Epithelial cell of proximal tubule (primary cell): ENCODE data around the gene SHISA4. TPM values are rescaled to one million over a fixed set of nuclear protein-coding genes. Genes with fewer than 3 reads are reported as not detected.

Source experiments
- DNase-seq: peaks from one replicate; pipeline ENCODE4 v3.0.0-alpha.2; 2011; ENCODE audit warnings: low read depth
- H3K4me3 ChIP-seq: 2 replicates; pipeline ENCODE4 v1.5.1; 2011; ENCODE audit warnings: low read depth, mild to moderate bottlenecking, low read length
- total RNA-seq: library from RNA; depleted of rRNA; stranded (reverse); fragments of >200 nt; gene quantifications from 2 replicates; pipeline ENCODE4 v1.2.3, GENCODE V29; 2015
- TF ChIP-seq, protein P1 (sequence below): conservative IDR thresholded peaks from 2 replicates; pipeline ENCODE4 v1.5.1; 2012; ENCODE audit warnings: low read depth, mild to moderate bottlenecking, low read length

SHISA4 gene
- total RNA-seq, 1 donor from 2014 or later = 22.4 TPM

DNA sequence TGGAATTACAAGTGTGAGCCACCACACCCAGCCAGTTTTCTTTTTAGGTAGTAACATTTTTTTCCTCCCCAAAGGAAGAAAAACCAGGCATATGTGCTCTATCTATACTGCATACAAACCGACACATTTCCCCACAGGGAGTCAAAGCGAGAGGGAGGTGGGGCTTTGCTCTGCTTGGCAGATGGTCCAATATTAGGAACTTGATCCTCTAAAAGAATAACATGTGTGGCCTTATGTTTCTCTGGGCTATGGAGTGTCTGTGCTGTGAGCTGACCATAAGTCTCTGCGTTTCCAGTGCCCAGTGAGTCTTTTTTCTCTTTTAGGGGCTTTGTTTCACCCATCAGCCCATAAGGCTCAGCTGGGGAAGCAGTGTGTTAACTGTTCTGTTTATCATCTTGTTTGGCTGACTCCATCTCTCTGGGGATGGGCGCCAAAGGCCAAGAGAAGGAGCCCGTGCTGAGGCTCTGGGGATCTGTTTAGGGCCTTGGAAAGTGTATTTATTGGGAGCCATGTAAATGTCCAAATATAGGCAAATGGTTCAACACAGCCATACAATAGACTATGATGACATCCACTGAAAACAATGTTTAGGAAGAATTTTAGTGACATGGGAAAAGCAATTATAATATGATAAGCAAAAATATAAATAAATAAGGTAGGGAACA, 37.4 kb downstream of the SHISA4 start:
- DNase-seq = no peak
- H3K4me3 ChIP-seq = no peak overlapping the region
- TF ChIP-seq, protein P1, sequence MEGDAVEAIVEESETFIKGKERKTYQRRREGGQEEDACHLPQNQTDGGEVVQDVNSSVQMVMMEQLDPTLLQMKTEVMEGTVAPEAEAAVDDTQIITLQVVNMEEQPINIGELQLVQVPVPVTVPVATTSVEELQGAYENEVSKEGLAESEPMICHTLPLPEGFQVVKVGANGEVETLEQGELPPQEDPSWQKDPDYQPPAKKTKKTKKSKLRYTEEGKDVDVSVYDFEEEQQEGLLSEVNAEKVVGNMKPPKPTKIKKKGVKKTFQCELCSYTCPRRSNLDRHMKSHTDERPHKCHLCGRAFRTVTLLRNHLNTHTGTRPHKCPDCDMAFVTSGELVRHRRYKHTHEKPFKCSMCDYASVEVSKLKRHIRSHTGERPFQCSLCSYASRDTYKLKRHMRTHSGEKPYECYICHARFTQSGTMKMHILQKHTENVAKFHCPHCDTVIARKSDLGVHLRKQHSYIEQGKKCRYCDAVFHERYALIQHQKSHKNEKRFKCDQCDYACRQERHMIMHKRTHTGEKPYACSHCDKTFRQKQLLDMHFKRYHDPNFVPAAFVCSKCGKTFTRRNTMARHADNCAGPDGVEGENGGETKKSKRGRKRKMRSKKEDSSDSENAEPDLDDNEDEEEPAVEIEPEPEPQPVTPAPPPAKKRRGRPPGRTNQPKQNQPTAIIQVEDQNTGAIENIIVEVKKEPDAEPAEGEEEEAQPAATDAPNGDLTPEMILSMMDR = no peak

DNA sequence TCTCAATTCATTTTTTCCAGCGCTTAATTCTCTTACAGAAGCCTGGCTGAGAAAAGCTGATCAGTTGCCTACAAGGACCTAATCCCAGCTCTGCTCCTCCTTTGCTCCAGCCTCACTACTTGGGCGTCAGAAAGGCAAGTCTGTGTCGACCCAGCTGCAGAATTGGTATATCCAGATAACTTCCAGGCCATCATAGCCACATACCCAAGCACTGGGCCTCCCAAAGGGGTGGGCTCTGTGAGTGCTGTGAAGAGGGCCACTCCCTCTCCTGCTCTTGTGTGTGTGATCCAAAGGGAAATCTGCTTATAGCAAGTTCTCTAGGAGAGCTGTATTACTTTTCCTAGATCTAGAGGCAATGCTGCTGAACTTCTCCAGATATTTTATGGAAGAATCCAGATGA, 39.6 kb downstream of the SHISA4 start:
- no peak for DNase-seq
- H3K4me3 ChIP-seq = no peak overlapping the region
- TF ChIP-seq, protein P1 = no peak

DNA sequence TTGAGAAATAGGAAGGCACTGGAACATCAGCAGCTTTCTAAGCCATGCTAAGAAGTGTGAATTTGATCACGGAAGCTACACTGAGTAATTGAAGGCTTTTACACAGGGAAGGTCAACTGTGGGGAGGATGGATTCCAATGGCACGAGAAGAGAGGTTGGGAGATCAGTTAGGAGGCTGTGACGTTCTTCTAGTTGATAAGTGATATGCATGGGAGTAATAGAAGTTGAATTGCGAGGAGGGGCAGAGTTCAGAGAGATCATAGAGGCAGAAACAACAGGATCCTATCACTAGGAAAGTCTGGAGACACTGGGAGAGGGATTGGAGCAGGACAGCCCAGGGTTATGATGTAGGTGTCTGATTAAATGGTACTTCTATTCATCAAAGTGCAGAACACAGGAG, 41.4 kb downstream of the SHISA4 start:
- no peak for DNase-seq
- TF ChIP-seq, protein P1 = no peak
- H3K4me3 ChIP-seq = no peak overlapping the region

DNA sequence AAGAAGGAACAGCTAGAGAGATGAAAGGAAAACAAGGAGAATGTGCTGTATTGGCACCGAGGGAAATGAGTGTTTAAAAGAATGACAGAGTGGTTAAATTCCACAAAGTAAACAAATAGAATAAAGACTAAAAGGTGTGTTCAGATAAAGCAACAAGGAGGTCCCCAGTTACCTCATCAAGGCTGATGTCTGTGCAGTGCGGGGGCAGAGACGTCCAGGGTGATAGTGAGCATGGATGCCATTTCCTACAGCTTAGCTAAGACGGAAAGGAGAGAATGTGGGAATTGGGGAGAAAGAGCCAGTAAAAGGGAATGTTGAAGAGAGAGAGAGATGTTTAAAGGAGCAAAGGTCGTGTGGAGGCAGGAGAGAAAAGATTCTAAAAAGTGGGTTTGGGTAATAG, 42.1 kb downstream of the SHISA4 start:
- no peak for DNase-seq
- no peak overlapping the region for H3K4me3 ChIP-seq
- TF ChIP-seq, protein P1 = no peak

- no peak for DNase-seq
- TF ChIP-seq, protein P1 = no peak
- H3K4me3 ChIP-seq = no peak overlapping the region
These were observed 45.2 kb downstream of the SHISA4 start for GRCh38 chr1:201933840-201934430.

DNA sequence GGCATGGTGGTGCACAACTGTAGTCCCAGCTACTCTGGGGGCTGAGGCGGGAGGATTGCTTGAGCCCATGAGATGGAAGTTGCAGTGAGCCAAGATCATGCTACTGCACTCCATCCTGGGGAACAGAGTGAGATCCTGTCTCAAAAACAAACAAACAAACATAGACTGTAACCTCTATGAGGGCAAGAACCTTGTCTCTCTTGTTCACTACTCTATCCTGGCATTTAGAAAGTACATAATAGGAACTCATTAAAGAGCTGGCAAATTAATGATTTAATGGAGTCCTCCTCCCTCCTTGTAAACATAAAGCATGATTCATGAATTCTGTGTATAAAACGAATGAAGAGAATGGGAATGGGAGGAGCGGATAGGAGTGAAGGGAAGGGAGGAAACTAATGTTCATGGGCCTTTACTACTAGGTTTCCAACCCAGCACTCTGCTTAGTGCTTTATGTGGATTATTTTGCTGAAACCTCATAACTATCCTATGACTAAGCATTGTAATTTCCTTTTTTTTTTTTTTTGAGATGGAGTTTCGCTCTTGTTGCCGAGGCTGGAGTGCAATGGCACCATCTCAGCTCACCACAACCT, 49.0 kb downstream of the SHISA4 start:
- TF ChIP-seq, protein P1 = no peak
- no peak overlapping the region for H3K4me3 ChIP-seq
- no peak for DNase-seq
